Left renal pelvis (tissue), 4 donors: ENCODE measurements around the gene HDAC1. TPM values are rescaled to one million over a fixed set of nuclear protein-coding genes. Genes with fewer than 3 reads are reported as not detected.
"Not testable (repeated sequence)": the region's sequence is repeated elsewhere in the genome, so short reads cannot be mapped to it uniquely, and the experiment has no call there.

Experiments
- DNase-seq, 4 donors: peaks; one replicate each; pipeline ENCODE4 v3.0.0-alpha.2; 2013; ENCODE audit warnings: low read depth in 4 of 4, low spot score in 3 of 4
- polyA plus RNA-seq, 4 donors: library from polyadenylated mRNA; unstranded; fragments of 120-200 nt; gene quantifications; one replicate each; pipeline ENCODE4 v1.2.1, GENCODE V29; 2013; ENCODE audit not compliant: insufficient read length in 4 of 4

Gene HDAC1
- polyA plus RNA-seq, 4 donors: 77.5 to 201 (median 189) TPM

DNA sequence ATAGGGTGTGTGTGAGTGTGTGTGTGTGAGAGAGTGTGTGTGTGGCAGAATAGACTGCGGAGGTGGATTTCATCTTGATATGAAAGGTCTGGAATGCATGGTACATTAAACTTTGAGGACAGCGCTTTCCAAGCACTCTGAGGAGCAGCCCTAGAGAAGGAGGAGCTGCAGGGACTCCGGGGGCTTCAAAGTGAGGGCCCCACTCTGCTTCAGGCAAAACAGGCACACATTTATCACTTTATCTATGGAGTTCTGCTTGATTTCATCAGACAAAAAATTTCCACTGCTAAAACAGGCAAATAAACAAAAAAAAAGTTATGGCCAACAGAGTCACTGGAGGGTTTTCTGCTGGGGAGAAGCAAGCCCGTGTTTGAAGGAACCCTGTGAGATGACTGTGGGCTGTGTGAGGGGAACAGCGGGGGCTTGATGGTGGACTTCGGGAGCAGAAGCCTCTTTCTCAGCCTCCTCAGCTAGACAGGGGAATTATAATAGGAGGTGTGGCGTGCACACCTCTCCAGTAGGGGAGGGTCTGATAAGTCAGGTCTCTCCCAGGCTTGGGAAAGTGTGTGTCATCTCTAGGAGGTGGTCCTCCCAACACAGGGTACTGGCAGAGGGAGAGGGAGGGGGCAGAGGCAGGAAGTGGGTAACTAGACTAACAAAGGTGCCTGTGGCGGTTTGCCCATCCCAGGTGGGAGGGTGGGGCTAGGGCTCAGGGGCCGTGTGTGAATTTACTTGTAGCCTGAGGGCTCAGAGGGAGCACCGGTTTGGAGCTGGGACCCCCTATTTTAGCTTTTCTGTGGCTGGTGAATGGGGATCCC lies 18.3 kb upstream of the HDAC1 start:
- DNase-seq: no peak

DNA sequence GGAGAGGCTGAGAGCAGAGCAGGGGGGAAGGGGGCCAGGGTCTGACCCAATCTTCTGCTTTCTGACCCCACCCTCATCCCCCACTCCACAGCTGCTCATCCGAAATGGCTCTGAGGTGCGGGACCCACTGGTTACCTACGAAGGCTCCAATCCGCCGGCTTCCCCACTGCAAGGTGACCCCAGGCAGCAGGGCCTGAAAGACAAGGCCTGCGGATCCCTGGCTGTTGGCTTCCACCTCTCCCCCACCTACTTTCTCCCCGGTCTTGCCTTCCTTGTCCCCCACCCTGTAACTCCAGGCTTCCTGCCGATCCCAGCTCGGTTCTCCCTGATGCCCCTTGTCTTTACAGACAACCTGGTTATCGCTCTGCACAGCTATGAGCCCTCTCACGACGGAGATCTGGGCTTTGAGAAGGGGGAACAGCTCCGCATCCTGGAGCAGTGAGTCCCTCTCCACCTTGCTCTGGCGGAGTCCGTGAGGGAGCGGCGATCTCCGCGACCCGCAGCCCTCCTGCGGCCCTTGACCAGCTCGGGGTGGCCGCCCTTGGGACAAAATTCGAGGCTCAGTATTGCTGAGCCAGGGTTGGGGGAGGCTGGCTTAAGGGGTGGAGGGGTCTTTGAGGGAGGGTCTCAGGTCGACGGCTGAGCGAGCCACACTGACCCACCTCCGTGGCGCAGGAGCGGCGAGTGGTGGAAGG lies 17.1 kb upstream of the HDAC1 start:
- DNase-seq: no peak

DNA sequence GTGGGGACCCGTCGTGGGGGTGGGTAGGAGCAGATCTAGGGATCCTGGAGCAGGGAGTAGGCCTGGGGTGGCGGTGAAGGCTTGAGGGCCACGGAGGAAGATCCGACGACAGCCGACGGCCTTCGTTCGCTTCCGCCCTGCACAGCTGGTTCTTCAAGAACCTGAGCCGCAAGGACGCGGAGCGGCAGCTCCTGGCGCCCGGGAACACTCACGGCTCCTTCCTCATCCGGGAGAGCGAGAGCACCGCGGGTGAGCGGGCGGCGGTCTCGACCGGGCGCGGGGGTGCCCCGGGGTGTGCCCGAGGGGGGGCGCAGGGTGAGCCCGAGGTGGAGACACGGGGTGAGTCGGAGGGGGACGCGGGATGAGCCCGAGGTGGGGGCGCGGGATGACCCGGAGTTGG lies 16.5 kb upstream of the HDAC1 start:
- no peak for DNase-seq

DNA sequence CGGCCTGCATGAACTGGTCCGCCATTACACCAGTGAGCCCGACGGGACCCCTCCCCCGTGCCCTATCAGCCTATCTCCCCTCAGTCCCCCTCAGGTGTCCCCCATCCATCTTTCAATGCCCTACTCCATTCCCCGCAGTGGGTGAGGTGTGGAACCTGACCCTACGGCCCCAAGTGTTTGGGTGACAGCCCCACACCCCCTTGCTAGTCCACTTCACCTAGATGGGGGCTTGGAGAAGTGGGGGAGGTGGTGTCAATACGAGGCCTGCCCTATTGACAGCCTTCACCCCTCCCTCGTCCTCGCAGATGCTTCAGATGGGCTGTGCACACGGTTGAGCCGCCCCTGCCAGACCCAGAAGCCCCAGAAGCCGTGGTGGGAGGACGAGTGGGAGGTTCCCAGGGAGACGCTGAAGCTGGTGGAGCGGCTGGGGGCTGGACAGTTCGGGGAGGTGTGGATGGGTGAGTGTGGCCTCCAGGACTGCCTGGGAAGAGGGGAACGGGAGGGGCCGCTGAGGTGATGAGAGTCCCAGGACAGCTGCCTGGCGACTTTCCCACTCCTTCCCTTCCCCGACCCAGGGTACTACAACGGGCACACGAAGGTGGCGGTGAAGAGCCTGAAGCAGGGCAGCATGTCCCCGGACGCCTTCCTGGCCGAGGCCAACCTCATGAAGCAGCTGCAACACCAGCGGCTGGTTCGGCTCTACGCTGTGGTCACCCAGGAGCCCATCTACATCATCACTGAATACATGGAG lies 15.7 kb upstream of the HDAC1 start:
- no peak for DNase-seq

DNA sequence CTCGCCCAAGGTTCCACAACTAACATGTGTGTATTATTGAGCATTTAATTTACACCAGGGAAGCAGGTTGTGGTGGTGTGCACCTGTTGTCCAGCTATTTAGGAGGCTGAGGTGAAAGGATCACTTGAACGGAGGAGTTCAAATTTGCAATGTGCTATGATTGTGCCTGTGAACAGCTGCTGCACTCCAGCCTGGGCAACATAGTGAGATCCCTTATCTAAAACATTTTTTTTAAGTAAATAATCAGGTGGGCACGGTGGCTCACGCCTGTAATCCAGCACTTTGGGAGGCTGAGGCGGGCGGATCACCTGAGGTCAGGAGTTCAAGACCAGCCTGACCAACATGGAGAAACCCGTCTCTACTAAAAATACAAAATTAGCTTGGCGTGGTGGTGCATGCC lies 7.1 kb upstream of the HDAC1 start:
- not testable (repeated sequence) for DNase-seq

DNA sequence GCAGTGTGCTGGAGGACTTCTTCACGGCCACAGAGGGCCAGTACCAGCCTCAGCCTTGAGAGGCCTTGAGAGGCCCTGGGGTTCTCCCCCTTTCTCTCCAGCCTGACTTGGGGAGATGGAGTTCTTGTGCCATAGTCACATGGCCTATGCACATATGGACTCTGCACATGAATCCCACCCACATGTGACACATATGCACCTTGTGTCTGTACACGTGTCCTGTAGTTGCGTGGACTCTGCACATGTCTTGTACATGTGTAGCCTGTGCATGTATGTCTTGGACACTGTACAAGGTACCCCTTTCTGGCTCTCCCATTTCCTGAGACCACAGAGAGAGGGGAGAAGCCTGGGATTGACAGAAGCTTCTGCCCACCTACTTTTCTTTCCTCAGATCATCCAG lies 6.2 kb upstream of the HDAC1 start:
- no peak for DNase-seq

DNA sequence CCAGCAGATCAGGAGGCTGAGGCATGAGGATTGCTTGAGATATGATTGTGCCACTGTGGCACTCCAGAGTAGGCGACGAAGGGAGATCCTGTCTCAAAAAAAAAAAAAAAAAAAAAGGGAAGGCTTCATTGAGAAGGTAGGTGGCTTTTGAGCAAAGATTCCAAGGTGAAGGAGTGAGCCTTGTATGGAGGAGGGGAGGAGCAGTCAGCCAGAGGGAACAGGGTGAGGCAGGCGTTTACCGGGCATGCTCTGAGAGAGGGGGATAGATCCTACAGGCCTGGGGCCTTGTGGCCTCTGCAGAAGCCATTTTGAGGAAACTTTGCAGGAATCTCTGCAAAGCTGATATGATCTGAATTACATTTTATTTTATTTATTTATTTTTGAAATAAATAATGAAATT lies 5.1 kb upstream of the HDAC1 start:
- no peak for DNase-seq

DNA sequence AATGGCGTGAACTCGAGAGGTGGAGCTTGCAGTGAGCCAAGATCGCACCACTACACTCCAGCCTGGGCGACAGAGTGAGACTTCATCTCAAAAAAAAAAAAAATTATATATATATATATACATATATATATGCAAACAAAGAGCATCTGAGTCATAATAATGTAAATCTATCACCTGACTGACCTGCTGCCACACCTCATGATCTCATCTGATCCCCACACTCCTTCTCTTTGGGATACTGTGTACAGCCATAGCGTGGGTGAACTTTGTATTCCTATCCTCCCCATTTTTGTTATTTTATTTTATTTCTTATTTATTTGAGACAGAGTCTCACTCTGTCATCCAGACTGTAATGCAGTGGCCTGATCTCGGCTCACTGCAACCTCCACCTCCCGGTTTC lies 2.6 kb upstream of the HDAC1 start:
- no peak for DNase-seq

DNA sequence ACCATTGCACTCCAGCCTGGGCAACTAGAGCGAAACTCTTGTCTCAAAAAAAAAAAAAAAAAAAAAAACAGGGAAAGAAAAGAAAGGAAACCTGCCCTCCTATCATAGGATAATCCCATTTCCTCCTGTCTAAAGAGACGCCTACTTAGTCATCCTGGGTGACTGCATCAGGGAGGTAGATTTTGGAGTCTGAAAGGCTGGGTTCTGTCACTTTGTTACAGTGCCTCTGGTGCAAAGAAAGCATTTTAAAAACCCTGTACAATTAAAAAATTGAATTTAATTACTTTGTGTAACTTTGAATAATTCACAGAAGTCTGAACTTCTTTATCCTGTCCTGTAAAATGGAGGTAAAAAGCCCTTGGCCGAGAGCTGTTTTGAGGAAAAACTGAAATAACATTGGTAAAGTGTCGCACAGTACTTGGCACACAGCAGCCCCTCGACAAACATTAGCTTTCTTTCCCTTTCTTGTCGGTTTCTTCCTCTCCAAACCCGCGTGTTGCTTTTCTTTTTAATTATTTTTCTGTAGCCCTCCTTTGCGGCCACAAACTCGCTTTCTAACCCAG lies 657 bp upstream of the HDAC1 start:
- no peak for DNase-seq

DNA sequence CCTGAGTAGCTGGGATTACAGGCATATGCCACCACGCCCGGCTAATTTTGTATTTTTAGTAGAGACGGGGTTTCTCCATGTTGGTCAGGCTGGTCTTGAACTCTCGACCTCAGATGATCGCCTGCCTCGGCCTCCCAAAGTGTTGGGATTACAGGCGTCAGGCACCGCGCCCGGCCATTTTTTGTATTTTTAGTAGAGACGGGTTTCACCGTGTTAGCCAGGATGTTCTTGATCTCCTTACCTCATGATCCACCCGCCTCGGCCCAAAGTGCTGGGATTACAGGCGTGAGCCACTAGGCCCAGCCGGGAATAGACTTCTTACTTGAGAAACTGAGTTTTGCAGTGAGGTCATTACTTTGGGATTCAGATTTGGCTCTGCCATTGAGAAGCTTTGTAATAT lies 6.3 kb downstream of the HDAC1 start:
- DNase-seq: not testable (repeated sequence)

DNA sequence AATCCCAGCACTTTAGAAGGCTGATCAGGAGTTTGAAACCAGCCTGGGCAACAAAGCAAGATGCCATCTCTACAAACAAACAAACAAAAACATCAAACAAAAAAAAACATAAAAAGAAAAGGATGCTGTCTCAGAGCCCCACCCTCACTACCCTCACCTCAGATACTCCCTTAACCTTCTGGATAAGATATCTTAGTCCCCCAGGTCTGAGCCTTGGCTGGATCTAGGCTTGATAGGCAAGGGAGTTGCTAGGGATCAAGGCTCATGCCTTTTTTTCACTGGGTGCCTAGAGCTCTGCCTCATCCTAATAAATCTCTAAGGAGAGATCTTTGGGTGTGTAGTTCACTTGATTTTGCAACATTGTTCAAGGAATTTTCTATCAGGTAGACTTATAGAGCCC lies 7.4 kb downstream of the HDAC1 start:
- DNase-seq: no peak

DNA sequence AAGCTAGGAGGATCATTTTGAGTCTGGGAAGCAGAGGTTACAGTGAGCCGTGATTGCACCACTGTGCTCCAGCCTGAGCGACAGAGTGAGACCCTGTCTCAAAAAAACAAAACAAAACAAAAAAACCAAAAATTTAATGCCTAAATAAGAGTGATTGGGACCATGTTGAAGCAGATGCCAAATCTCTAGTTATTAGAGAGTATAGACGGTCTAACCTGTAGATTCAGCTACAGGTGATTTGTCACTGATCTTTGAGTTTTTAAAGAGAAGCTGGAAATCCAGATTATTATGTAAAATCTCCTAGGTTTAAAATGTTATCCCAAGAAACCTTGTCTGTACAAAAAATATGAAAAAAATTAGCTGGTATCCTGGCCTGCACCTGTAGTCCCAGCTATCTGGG lies 11.5 kb downstream of the HDAC1 start:
- DNase-seq: no peak

DNA sequence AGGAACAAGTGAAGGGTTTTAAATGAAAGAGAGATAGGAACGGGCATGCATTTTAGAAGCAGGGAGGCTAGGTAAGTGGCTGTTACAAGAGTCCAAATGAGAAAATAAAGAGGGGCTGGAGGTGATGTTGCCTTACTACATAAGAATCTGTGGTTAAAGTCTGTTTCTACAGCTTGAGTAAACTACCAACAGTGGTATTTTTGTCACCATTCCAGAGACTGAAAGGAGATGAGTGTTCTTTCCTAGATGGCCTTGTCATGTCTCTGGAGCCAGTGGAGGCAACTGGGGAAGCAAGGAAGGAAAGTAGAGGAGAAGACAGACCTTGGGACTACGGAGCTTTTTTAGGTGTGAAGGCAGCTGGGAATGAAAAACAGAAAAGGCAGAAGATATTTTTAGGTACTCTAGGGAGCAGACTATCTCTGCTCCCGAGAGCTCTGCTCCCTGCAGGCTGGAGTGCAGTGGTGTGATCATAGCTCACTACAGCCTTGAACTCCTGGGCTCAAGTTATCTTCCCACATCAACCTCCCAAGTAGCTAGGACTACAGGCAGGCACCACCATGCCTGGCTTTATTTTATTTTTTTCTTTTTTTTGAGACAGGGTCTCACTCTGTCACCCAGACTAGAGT lies 12.2 kb downstream of the HDAC1 start:
- no peak for DNase-seq

DNA sequence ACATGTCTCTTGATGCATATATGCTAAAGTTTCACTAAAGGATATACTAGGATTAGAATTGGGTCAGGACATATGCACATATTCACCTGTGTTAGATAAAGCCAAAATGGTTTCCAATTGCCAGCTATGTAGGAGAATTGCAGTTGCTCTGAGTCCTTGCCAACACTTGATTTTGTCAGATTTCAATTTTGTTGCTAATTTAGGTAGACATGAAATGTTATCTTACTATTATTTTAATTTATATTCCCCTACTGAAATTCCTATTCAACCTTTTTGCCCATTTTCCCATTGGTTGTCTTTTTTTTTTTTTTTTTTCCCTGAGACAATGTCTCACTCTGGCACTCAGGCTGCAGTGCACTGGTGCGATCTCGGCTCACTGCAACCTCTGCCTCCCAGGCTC lies 13.4 kb downstream of the HDAC1 start:
- DNase-seq: no peak

DNA sequence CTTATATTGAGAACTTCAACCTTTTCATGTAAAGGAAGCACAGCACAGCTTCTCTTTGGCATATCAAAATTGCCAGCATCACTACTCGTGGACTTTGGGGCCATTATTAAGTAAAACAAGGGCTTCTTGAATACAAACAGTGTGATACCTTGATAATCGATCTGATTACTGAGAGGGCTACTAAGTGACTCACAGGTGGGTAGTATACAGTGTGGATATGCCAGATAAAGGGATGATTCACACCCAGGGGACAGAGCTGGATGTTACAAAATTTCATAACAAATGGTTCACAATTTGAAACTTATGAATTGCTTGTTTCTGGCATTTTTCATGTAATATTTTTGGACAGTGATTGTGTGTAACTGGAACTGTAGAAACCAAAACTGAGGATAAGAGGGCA lies 15.4 kb downstream of the HDAC1 start:
- no peak for DNase-seq

DNA sequence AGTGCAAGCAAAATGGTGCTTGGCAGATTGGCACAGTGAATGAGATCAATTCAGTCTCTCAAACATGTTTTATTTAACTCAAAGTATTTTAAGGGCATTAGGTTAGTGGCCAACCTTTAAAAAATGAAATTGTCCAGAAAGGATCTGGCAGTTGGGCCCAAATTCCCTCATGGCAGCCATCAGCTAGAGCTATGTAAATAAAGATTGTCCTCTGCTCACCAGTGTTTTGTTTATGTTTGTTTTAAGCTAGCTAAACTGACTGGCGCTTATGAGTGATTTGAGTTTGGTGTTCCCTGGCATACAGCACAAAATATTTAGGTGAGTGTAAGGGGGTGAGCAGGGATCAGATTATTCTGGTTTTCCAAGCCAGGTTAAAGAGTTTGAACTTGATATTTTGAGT lies 18.1 kb downstream of the HDAC1 start:
- no peak for DNase-seq

DNA sequence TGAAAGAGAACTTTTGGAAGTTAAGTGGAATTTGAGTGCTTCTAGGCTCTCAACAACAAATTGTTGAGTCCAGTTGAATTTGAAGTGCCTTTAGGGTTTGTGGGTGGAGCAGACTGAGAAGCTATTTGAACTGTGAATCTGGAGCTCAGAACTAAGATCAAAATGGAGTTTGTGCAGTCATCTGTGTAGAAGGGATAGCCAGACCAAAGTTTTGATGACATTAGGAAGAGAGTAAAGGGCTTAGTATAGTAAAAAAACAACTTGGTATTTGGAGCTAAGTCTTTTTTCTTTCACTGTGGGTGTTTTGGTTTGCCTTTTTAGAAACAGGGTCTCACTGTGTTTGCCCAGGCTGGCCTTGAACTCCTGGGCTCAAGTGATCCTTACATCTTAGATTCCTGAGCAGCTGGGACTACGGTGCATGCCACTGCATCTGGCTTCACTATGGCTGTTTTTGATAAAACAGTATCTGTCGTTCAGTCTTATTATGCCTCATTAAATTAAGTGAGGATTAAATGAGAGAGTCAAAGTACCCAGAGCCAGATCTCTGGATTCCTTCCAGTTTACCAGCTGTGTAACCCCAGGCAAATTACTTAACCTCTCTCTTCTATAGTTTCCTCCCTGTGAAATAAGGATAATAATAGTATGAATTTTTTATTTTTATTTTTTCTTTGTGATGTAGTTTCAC lies 20.0 kb downstream of the HDAC1 start:
- DNase-seq: no peak

DNA sequence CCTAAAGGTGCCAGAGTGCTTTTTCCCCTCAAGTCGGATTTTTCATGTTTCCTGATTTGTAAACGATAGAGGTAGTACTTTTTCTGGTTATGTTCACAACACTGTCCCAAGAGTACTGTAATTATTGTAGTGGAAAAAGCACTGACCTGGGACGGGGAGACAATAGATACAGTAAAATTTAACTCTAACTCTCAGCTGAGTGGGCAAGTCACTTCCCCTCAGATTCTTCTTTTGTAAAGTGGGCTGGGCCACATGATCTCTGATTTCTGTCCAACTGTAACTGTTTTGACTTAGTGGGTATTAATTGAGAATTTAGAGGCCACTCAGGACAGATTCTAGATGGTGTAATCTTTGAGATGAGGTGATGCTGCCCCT lies 25.0 kb downstream of the HDAC1 start:
- no peak for DNase-seq

DNA sequence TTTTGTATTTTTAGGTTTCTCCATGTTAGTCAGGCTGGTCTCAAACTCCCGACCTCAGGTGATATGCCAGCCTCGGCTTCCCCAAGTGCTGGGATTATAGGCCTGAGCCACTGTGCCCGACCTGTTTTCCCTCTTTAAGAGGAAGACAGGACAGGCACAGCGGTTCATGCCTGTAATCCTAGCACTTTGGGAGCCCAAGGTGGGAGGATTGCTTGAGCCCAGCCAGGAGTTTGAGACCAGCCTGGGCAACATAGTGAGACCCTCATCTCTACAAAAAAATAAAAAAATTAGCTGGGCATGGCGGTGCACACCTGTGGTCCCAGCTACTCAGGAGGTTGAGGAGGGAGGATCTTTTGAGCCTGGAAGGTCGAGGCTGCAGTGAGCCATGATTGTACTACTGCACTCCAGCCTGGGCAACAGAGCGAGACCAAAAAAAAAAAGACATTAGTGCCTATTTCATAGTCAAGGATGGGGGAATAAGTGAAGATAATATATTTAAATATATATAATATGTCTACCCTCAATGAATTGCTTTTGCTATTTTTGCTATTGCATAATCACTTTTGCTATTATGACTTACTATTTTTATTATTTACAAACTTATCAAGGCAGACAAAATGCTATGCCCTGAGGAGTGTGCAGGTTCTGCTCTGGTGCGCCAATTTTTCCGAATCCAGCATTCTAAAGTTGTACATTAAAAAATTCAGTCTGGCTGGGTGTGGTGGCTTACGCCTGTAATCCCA lies 26.4 kb downstream of the HDAC1 start:
- no peak for DNase-seq
